HL-60 (cell line): ENCODE results near the gene LRRIQ1.

Experiments
- DNase-seq, 2 experiments: peaks; one replicate each; pipeline ENCODE4 v3.0.0-alpha.2; 2010 to 2020; ENCODE audit warnings: low read depth in 1 of 2, low spot score in 1 of 2
- H3K27ac ChIP-seq: fragments of 250-450 bp; sonication (Bioruptor Pico); replicated peaks from 2 replicates; pipeline ENCODE4 v1.5.1; 2020; ENCODE audit warnings: mild to moderate bottlenecking, moderate library complexity
- H3K27me3 ChIP-seq: fragments of 250-450 bp; sonication (Bioruptor Pico); 2 replicates; pipeline ENCODE4 v1.5.1; 2021; ENCODE audit warnings: mild to moderate bottlenecking, moderate library complexity; ENCODE audit not compliant: insufficient read depth, poor library complexity, severe bottlenecking
- H3K4me3 ChIP-seq: replicated peaks from 2 replicates; pipeline ENCODE4 v1.5.1; 2011; ENCODE audit warnings: mild to moderate bottlenecking, control low read depth, low read length; ENCODE audit not compliant: insufficient read depth
- GABPA ChIP-seq: IDR thresholded peaks from 2 replicates; pipeline ENCODE4 v1.6.1; 2012; ENCODE audit warnings: low read depth
- POLR2AphosphoS5 ChIP-seq: IDR thresholded peaks from 2 replicates; pipeline ENCODE4 v1.6.1; 2012; ENCODE audit warnings: low read depth
- REST ChIP-seq: IDR thresholded peaks from 2 replicates; pipeline ENCODE4 v1.6.1; 2012; ENCODE audit warnings: low read depth; ENCODE audit not compliant: insufficient replicate concordance
- SPI1 ChIP-seq: IDR thresholded peaks from 2 replicates; pipeline ENCODE4 v1.6.1; 2012; ENCODE audit warnings: low read depth, mild to moderate bottlenecking, borderline replicate concordance
- TF ChIP-seq, protein P1 (sequence below): IDR thresholded peaks from one replicate; pipeline ENCODE4 v1.5.1; 2011; ENCODE audit warnings: low read length, control low read depth, inconsistent platforms; ENCODE audit not compliant: insufficient read depth

Gene LRRIQ1

DNA sequence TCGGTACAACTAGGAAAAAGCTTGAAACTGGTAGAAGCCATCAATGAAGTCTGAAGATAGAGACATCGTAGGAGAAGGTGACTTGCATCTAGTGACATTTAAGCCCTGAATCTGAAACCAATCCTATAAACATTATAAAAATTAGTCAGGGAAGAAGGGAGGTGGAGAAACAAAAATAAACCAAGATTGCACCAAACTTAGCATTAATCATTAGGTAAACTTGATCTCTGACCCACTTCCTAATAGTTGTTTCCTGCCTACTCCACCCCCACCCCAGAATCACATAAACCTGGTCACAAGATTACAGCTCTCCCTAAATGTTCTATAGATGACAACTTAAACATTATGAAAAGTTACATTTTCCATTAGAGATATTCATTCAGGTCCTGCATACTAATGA is 40.5 kb upstream of the LRRIQ1 start:
- Histone ChIP-seq H3K4me3 (no peak overlapping the region), H3K27ac (no peak overlapping the region), H3K27me3 (no peaks in the 10 kb centered on the region)
- TF ChIP-seq GABPA (no peak), SPI1 (no peak), POLR2AphosphoS5 (no peak), REST (no peak)
- TF ChIP-seq, protein P1, sequence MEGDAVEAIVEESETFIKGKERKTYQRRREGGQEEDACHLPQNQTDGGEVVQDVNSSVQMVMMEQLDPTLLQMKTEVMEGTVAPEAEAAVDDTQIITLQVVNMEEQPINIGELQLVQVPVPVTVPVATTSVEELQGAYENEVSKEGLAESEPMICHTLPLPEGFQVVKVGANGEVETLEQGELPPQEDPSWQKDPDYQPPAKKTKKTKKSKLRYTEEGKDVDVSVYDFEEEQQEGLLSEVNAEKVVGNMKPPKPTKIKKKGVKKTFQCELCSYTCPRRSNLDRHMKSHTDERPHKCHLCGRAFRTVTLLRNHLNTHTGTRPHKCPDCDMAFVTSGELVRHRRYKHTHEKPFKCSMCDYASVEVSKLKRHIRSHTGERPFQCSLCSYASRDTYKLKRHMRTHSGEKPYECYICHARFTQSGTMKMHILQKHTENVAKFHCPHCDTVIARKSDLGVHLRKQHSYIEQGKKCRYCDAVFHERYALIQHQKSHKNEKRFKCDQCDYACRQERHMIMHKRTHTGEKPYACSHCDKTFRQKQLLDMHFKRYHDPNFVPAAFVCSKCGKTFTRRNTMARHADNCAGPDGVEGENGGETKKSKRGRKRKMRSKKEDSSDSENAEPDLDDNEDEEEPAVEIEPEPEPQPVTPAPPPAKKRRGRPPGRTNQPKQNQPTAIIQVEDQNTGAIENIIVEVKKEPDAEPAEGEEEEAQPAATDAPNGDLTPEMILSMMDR: no peak
- DNase-seq: no peak

GRCh38 chr12:84996759-84997158 is 39.4 kb upstream of the LRRIQ1 start:
- no peaks in the 10 kb centered on the region for H3K27me3 ChIP-seq
- no peak overlapping the region for H3K27ac ChIP-seq
- TF ChIP-seq SPI1: no peak
- TF ChIP-seq GABPA: no peak
- no peak for TF ChIP-seq POLR2AphosphoS5
- no peak for TF ChIP-seq REST
- TF ChIP-seq, protein P1: no peak
- no peak for DNase-seq
- no peak overlapping the region for H3K4me3 ChIP-seq

DNA sequence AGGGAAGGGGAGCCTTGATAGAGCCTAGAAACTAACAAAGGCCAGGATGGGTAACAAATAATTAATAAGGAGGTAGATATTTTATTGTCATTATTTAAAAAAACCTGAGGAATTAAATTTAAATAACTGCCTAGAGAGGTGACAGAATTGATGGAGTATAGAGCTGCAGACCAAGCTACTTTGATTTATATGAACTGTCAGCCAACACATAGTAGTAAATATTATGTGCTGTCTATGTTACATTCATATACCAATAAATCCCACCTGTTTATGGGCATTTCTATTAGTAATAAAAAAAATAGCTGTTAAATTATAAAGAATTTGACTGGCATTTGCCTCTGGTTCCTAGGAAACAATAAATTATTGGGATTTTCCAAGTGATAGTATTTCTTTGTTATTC is 37.8 kb upstream of the LRRIQ1 start:
- Histone ChIP-seq H3K4me3 (no peak overlapping the region), H3K27ac (no peak overlapping the region), H3K27me3 (no peaks in the 10 kb centered on the region)
- no peak for DNase-seq
- no peak for TF ChIP-seq SPI1
- TF ChIP-seq, protein P1: no peak
- no peak for TF ChIP-seq GABPA
- TF ChIP-seq POLR2AphosphoS5: no peak
- no peak for TF ChIP-seq REST
